ENCODE results near the gene ZFP1.

GRCh38 chr16:75111961-75112733, 36.2 kb upstream of the ZFP1 start:
- TF ChIP-seq CTCF (IDR thresholded peaks at IDR 0.05): no peak
- no peak for TF ChIP-seq POLR2AphosphoS5 (IDR thresholded peaks at IDR 0.05)
- no peak for TF ChIP-seq POLR2A (IDR thresholded peaks at IDR 0.05)
